ENCODE results near the gene ZKSCAN5. TPM values are rescaled to one million over a fixed set of nuclear protein-coding genes. Genes with fewer than 3 reads are reported as not detected.

The ZKSCAN5 gene
- total RNA-seq, 1 donor from 2014 or later = 8.0 TPM

Other genes starting within 250 kb of the ZKSCAN5 start
- 0.32 TPM for gene MYH16, start 231.8 kb upstream of the ZKSCAN5 start, total RNA-seq
- 140 TPM for gene ARPC1A, start 178.8 kb upstream of the ZKSCAN5 start, total RNA-seq
- 123 TPM for gene ARPC1B, start 129.9 kb upstream of the ZKSCAN5 start, total RNA-seq
- 83.7 TPM for gene PDAP1, start 96.1 kb upstream of the ZKSCAN5 start, total RNA-seq
- gene BUD31, start 95.7 kb upstream of the ZKSCAN5 start, total RNA-seq = 77.8 TPM
- 4.9 TPM for gene PTCD1, start 65.9 kb upstream of the ZKSCAN5 start, total RNA-seq
- 29.0 TPM for gene CPSF4, start 65.7 kb upstream of the ZKSCAN5 start, total RNA-seq
- gene ATP5MF, start 38.5 kb upstream of the ZKSCAN5 start, total RNA-seq = 248 TPM
- gene ZNF789, start 31.8 kb upstream of the ZKSCAN5 start, total RNA-seq = 13.0 TPM
- 27.3 TPM for gene ZNF394, start 4.4 kb upstream of the ZKSCAN5 start, total RNA-seq
- 7.3 TPM for gene FAM200A, start 47.5 kb downstream of the ZKSCAN5 start, total RNA-seq
- 52.5 TPM for gene ZNF655, start 54.0 kb downstream of the ZKSCAN5 start, total RNA-seq
- gene TMEM225B, start 93.6 kb downstream of the ZKSCAN5 start, total RNA-seq = 0.35 TPM
- gene ZSCAN25, start 112.3 kb downstream of the ZKSCAN5 start, total RNA-seq = 16.8 TPM
- 223 TPM for gene CYP3A5, start 175.3 kb downstream of the ZKSCAN5 start, total RNA-seq
- gene CYP3A7, start 230.5 kb downstream of the ZKSCAN5 start, total RNA-seq = 92.6 TPM

Measured in mucosa of gallbladder (tissue), 1 donor.